HepG2 (cell line): ENCODE data around the gene ENGASE. TPM values are rescaled to one million over a fixed set of nuclear protein-coding genes. Genes with fewer than 3 reads are reported as not detected.

Source experiments
- CCDC6 ChIP-seq: sonication (generic); formaldehyde crosslinking; IDR thresholded peaks from 2 replicates; pipeline ENCODE4 v1.8.1; 2022; ENCODE audit warnings: mild to moderate bottlenecking, missing genetic modification reagents, moderate library complexity
- ELF3 ChIP-seq: IDR thresholded peaks from 2 replicates; pipeline ENCODE4 v1.6.1; 2016; ENCODE audit warnings: missing genetic modification reagents, missing compliant biosample characterization
- ESRRA ChIP-seq: sonication (generic); formaldehyde crosslinking; IDR thresholded peaks from 2 replicates; pipeline ENCODE4 v1.5.1; 2020; ENCODE audit warnings: mild to moderate bottlenecking, low read depth, missing genetic modification reagents
- ETV5 ChIP-seq: IDR thresholded peaks from 2 replicates; pipeline ENCODE4 v1.6.1; 2018; ENCODE audit warnings: missing biosample characterization, missing genetic modification reagents, inconsistent platforms, borderline replicate concordance
- KDM6A ChIP-seq: IDR thresholded peaks from 2 replicates; pipeline ENCODE4 v1.6.1; 2016; ENCODE audit warnings: low read depth
- MXD4 ChIP-seq: IDR thresholded peaks from 2 replicates; pipeline ENCODE4 v1.6.1; 2016; ENCODE audit warnings: mild to moderate bottlenecking, missing biosample characterization, missing genetic modification reagents
- NFYB ChIP-seq: sonication (generic); formaldehyde crosslinking; IDR thresholded peaks from 2 replicates; pipeline ENCODE4 v1.4.0; 2020; ENCODE audit warnings: missing genetic modification reagents
- PAF1 ChIP-seq: IDR thresholded peaks from 2 replicates; pipeline ENCODE4 v1.6.1; 2016; ENCODE audit warnings: missing genetic modification reagents, missing compliant biosample characterization
- PCBP1 ChIP-seq: fragments of 200-400 bp; formaldehyde crosslinking; IDR thresholded peaks from 2 replicates; pipeline ENCODE4 v1.6.1; 2017; ENCODE audit warnings: mild to moderate bottlenecking, low read depth, low read length, borderline replicate concordance
- RCOR2 ChIP-seq: IDR thresholded peaks from 2 replicates; pipeline ENCODE4 v1.6.1; 2016; ENCODE audit warnings: missing biosample characterization, missing genetic modification reagents
- RFXANK ChIP-seq: IDR thresholded peaks from 2 replicates; pipeline ENCODE4 v1.6.1; 2016
- ZNF180 ChIP-seq: sonication (generic); formaldehyde crosslinking; IDR thresholded peaks from 2 replicates; pipeline ENCODE4 v1.4.0; 2020; ENCODE audit warnings: low read depth, missing genetic modification reagents, borderline replicate concordance
- ZNF724P ChIP-seq: sonication (generic); formaldehyde crosslinking; IDR thresholded peaks from 2 replicates; pipeline ENCODE4 v1.8.0; 2022; ENCODE audit warnings: missing genetic modification reagents, borderline replicate concordance
- polyA plus RNA-seq, 8 experiments: library from polyadenylated mRNA; depleted of rRNA in 3 of 8; stranded (reverse) in 7 of 8; unstranded in 1 of 8; fragments of >200 nt; fragmentation: Illumina TruSeq in 4 of 8; extraction: Trizol in 4 of 8; gene quantifications; 2 replicates each; pipeline versions ENCODE4 v1.2.1 to v1.2.3, GENCODE V29; 2011 to 2016; ENCODE audit warnings: low read depth in 4 of 8, missing spikeins in 1 of 8, mixed read lengths in 1 of 8; ENCODE audit not compliant: insufficient read depth in 1 of 8
- total RNA-seq, 5 experiments: library from RNA; depleted of rRNA; stranded (reverse); fragments of >200 nt; fragmentation: Illumina TruSeq; extraction: Trizol; gene quantifications; 2 replicates each; pipeline ENCODE4 v1.2.3, GENCODE V29; 2016; ENCODE audit warnings: low read depth in 1 of 5
- TF ChIP-seq, protein P1 (sequence below): sonication (generic); formaldehyde crosslinking; IDR thresholded peaks from 2 replicates; pipeline ENCODE4 v1.5.0; 2020; ENCODE audit warnings: missing genetic modification reagents
- TF ChIP-seq, protein P2 (sequence below): sonication (generic); formaldehyde crosslinking; IDR thresholded peaks from 2 replicates; pipeline ENCODE4 v1.8.0; 2022; ENCODE audit warnings: mild to moderate bottlenecking, missing genetic modification reagents, moderate library complexity
- TF ChIP-seq, protein P3 (sequence below): sonication (generic); formaldehyde crosslinking; IDR thresholded peaks from 2 replicates; pipeline ENCODE4 v1.4.0; 2020; ENCODE audit warnings: missing genetic modification reagents
- TF ChIP-seq, protein P4 (sequence below): sonication (generic); formaldehyde crosslinking; IDR thresholded peaks from 2 replicates; pipeline ENCODE4 v1.4.0; 2020; ENCODE audit warnings: mild to moderate bottlenecking, missing genetic modification reagents
- TF ChIP-seq, protein P5 (sequence below): sonication (generic); formaldehyde crosslinking; IDR thresholded peaks from 2 replicates; pipeline ENCODE4 v1.4.0; 2020; ENCODE audit warnings: low read depth, mild to moderate bottlenecking, missing genetic modification reagents
- TF ChIP-seq, protein P6 (sequence below): sonication (generic); formaldehyde crosslinking; IDR thresholded peaks from 2 replicates; pipeline ENCODE4 v1.4.0; 2020; ENCODE audit warnings: missing genetic modification reagents
- TF ChIP-seq, protein P7 (sequence below): sonication (generic); formaldehyde crosslinking; IDR thresholded peaks from 2 replicates; pipeline ENCODE4 v1.5.1; 2020; ENCODE audit warnings: missing genetic modification reagents, mild to moderate bottlenecking, borderline replicate concordance

The ENGASE gene
- total and polyA plus RNA-seq, 2 of the 13 experiments (the other 11 are each of a cell fraction or from before 2014, with no cell fraction given): 10.6 to 18.1 TPM

DNA sequence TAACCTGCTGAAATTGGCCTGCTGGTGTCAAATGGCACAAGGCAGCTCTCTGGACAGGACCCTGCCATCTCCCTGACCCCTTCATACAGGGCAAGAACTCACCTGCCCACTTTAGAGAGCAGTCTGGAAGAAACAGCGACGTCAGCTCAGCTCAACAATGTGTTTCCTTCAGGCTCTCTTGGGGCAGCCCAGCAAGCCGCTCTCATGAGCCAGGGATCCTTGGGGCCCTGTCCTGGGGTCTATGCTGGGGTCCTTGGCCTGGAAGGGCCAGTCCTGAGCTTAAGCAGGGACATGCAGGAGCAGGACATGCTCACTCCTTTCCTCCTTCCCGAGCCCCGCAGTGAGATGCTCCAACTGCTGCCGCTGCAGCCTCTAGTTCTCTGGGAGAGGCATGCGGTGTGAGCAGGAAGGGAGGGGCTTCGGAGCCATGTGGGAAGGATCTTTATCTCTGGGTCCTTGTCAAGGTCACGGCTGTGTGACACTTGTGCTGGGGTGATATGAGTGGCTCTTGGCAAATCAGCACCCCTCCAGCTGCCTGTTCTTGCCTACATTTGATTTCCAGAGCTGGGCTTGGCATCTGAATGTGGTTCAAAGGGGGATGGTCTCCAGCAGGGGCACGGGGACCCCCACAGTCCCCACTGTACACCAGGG lies 47.2 kb upstream of the ENGASE start (continued):
- TF ChIP-seq PCBP1 (no peak), ELF3 (CRISPR knock-in tag) (peak; percentile 82), RFXANK (CRISPR knock-in tag) (no peak; the same call in 1 of the 2 replicates), CCDC6 (CRISPR knock-in tag) (no peak), PAF1 (CRISPR knock-in tag) (0 out of 2 replicates have a peak, but pooled peaks have one; percentile 57), ETV5 (peak; percentile 65), NFYB (CRISPR knock-in tag) (0 out of 2 replicates have a peak, but pooled peaks have one; percentile 9), ZNF180 (CRISPR knock-in tag) (no peak), MXD4 (CRISPR knock-in tag) (peak; percentile 66; the same call in 1 of the 2 replicates), ZNF724P (0 out of 2 replicates have a peak, but pooled peaks have one; percentile 58), KDM6A (peak; percentile 9; the same call in 1 of the 2 replicates), ESRRA (CRISPR knock-in tag) (peak; percentile 87), RCOR2 (peak; percentile 56; the same call in 1 of the 2 replicates)
- TF ChIP-seq, protein P1, sequence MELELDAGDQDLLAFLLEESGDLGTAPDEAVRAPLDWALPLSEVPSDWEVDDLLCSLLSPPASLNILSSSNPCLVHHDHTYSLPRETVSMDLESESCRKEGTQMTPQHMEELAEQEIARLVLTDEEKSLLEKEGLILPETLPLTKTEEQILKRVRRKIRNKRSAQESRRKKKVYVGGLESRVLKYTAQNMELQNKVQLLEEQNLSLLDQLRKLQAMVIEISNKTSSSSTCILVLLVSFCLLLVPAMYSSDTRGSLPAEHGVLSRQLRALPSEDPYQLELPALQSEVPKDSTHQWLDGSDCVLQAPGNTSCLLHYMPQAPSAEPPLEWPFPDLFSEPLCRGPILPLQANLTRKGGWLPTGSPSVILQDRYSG (CRISPR knock-in tag): no peak
- TF ChIP-seq, protein P2, sequence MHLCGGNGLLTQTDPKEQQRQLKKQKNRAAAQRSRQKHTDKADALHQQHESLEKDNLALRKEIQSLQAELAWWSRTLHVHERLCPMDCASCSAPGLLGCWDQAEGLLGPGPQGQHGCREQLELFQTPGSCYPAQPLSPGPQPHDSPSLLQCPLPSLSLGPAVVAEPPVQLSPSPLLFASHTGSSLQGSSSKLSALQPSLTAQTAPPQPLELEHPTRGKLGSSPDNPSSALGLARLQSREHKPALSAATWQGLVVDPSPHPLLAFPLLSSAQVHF: no peak
- TF ChIP-seq, protein P3, sequence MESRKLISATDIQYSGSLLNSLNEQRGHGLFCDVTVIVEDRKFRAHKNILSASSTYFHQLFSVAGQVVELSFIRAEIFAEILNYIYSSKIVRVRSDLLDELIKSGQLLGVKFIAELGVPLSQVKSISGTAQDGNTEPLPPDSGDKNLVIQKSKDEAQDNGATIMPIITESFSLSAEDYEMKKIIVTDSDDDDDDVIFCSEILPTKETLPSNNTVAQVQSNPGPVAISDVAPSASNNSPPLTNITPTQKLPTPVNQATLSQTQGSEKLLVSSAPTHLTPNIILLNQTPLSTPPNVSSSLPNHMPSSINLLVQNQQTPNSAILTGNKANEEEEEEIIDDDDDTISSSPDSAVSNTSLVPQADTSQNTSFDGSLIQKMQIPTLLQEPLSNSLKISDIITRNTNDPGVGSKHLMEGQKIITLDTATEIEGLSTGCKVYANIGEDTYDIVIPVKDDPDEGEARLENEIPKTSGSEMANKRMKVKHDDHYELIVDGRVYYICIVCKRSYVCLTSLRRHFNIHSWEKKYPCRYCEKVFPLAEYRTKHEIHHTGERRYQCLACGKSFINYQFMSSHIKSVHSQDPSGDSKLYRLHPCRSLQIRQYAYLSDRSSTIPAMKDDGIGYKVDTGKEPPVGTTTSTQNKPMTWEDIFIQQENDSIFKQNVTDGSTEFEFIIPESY (CRISPR knock-in tag): peak; percentile 42
- TF ChIP-seq, protein P4, sequence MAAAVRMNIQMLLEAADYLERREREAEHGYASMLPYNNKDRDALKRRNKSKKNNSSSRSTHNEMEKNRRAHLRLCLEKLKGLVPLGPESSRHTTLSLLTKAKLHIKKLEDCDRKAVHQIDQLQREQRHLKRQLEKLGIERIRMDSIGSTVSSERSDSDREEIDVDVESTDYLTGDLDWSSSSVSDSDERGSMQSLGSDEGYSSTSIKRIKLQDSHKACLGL (CRISPR knock-in tag): peak; percentile 74; the same call in 1 of the 2 replicates
- TF ChIP-seq, protein P5, sequence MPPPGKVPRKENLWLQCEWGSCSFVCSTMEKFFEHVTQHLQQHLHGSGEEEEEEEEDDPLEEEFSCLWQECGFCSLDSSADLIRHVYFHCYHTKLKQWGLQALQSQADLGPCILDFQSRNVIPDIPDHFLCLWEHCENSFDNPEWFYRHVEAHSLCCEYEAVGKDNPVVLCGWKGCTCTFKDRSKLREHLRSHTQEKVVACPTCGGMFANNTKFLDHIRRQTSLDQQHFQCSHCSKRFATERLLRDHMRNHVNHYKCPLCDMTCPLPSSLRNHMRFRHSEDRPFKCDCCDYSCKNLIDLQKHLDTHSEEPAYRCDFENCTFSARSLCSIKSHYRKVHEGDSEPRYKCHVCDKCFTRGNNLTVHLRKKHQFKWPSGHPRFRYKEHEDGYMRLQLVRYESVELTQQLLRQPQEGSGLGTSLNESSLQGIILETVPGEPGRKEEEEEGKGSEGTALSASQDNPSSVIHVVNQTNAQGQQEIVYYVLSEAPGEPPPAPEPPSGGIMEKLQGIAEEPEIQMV (CRISPR knock-in tag): 0 out of 2 replicates have a peak, but pooled peaks have one; percentile 22
- TF ChIP-seq, protein P6, sequence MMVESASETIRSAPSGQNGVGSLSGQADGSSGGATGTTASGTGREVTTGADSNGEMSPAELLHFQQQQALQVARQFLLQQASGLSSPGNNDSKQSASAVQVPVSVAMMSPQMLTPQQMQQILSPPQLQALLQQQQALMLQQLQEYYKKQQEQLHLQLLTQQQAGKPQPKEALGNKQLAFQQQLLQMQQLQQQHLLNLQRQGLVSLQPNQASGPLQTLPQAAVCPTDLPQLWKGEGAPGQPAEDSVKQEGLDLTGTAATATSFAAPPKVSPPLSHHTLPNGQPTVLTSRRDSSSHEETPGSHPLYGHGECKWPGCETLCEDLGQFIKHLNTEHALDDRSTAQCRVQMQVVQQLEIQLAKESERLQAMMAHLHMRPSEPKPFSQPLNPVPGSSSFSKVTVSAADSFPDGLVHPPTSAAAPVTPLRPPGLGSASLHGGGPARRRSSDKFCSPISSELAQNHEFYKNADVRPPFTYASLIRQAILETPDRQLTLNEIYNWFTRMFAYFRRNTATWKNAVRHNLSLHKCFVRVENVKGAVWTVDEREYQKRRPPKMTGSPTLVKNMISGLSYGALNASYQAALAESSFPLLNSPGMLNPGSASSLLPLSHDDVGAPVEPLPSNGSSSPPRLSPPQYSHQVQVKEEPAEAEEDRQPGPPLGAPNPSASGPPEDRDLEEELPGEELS: peak; percentile 49
- TF ChIP-seq, protein P7, sequence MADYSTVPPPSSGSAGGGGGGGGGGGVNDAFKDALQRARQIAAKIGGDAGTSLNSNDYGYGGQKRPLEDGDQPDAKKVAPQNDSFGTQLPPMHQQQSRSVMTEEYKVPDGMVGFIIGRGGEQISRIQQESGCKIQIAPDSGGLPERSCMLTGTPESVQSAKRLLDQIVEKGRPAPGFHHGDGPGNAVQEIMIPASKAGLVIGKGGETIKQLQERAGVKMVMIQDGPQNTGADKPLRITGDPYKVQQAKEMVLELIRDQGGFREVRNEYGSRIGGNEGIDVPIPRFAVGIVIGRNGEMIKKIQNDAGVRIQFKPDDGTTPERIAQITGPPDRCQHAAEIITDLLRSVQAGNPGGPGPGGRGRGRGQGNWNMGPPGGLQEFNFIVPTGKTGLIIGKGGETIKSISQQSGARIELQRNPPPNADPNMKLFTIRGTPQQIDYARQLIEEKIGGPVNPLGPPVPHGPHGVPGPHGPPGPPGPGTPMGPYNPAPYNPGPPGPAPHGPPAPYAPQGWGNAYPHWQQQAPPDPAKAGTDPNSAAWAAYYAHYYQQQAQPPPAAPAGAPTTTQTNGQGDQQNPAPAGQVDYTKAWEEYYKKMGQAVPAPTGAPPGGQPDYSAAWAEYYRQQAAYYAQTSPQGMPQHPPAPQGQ (CRISPR knock-in tag): no peak
